H1 (cell line): ENCODE results near the gene CNN3. TPM values are rescaled to one million over a fixed set of nuclear protein-coding genes. Genes with fewer than 3 reads are reported as not detected.

Experiments used
- CTCF ChIA-PET: fragments of 300-600 bp; sonication (Branson Sonifier 250); formaldehyde crosslinking; loops from one replicate; lab custom pipeline; 2021; ENCODE audit not compliant: partially characterized antibody; lab: Charles Lee
- POLR2A ChIA-PET: fragments of 300-600 bp; sonication (Branson Sonifier 250); formaldehyde crosslinking; loops from one replicate; lab custom pipeline; 2021; ENCODE audit warnings: inconsistent platforms; ENCODE audit not compliant: partially characterized antibody; lab: Charles Lee
- DNase-seq, 2 experiments: peaks; one replicate each; pipeline versions ENCODE4 v3.0.0 to v3.0.0-alpha.2; 2010 to 2022; ENCODE audit warnings: low spot score in 2 of 2, low read depth in 1 of 2, mixed read lengths in 1 of 2
- FAIRE-seq: peaks from 2 replicates; lab custom pipeline; 2011; peaks lifted over from hg19 to GRCh38; lab: Jason Lieb, UNC
- H2AFZ ChIP-seq: 2 replicates; pipeline ENCODE4 v1.8.1; 2012; ENCODE audit warnings: low read length, inconsistent platforms
- H2AK5ac ChIP-seq: 2 replicates; pipeline ENCODE4 v1.6.1; 2013; ENCODE audit warnings: low read depth, low read length
- H2BK120ac ChIP-seq: replicated peaks from 2 replicates; pipeline ENCODE3; 2013; ENCODE audit warnings: low read depth, low read length, inconsistent platforms
- H2BK12ac ChIP-seq: 2 replicates; pipeline ENCODE4 v1.6.1; 2013; ENCODE audit warnings: low read depth, low read length
- H2BK15ac ChIP-seq: 2 replicates; pipeline ENCODE4 v1.6.1; 2013; ENCODE audit warnings: low read length
- H2BK20ac ChIP-seq: 2 replicates; pipeline ENCODE4 v1.6.1; 2013; ENCODE audit warnings: low read length
- H2BK5ac ChIP-seq: 2 replicates; pipeline ENCODE4 v1.6.1; 2013; ENCODE audit warnings: low read depth, low read length
- H3K14ac ChIP-seq: 2 replicates; pipeline ENCODE4 v1.6.1; 2013; ENCODE audit warnings: inconsistent platforms; ENCODE audit not compliant: insufficient read length
- H3K18ac ChIP-seq: 2 replicates; pipeline ENCODE4 v1.6.1; 2013; ENCODE audit warnings: low read length; ENCODE audit errors: extremely low read depth
- H3K23ac ChIP-seq: 2 replicates; pipeline ENCODE4 v1.6.1; 2013; ENCODE audit warnings: inconsistent platforms; ENCODE audit not compliant: insufficient read length
- H3K23me2 ChIP-seq: 2 replicates; pipeline ENCODE4 v1.6.1; 2013; ENCODE audit warnings: low read depth, low read length
- H3K27ac ChIP-seq: 2 replicates; pipeline ENCODE4 v1.6.1; 2011; ENCODE audit warnings: low read depth, low read length, inconsistent platforms
- H3K27me3 ChIP-seq, 4 experiments: replicated peaks in 1 of 4; 1 replicate in 1 of 4; 2 replicates in 3 of 4; pipeline versions ENCODE4 v1.6.1 to v1.8.1; 2011 to 2013; ENCODE audit warnings: low read length in 3 of 4, mild to moderate bottlenecking in 3 of 4, inconsistent platforms in 2 of 4, mixed read lengths in 2 of 4, moderate library complexity in 1 of 4; ENCODE audit not compliant: control insufficient read depth in 3 of 4, insufficient read depth in 3 of 4; ENCODE audit errors: extremely low read depth in 1 of 4
- H3K36me3 ChIP-seq, 4 experiments: 2 replicates each; pipeline versions ENCODE4 v1.6.1 to v1.8.1; 2011 to 2013; ENCODE audit warnings: mild to moderate bottlenecking in 4 of 4, low read length in 3 of 4, moderate library complexity in 2 of 4, control low read depth in 1 of 4, inconsistent platforms in 1 of 4; ENCODE audit not compliant: insufficient read depth in 4 of 4, control insufficient read depth in 2 of 4
- H3K4ac ChIP-seq: replicated peaks from 2 replicates; pipeline ENCODE3; 2013; ENCODE audit warnings: low read length, low read depth, mixed read lengths, inconsistent platforms; ENCODE audit not compliant: insufficient read length
- H3K4me1 ChIP-seq, 4 experiments: replicated peaks in 1 of 4; 1 replicate in 1 of 4; 2 replicates in 3 of 4; pipeline versions ENCODE4 v1.6.1 to v1.8.1; 2011 to 2013; ENCODE audit warnings: low read length in 3 of 4, inconsistent platforms in 2 of 4, mixed read lengths in 1 of 4; ENCODE audit not compliant: insufficient read depth in 4 of 4, control insufficient read depth in 3 of 4
- H3K4me2 ChIP-seq, 2 experiments: 2 replicates each; pipeline versions ENCODE4 v1.6.1 to v1.8.1; 2011 to 2013; ENCODE audit warnings: low read depth in 2 of 2, low read length in 2 of 2, control low read depth in 1 of 2, inconsistent platforms in 1 of 2, mild to moderate bottlenecking in 1 of 2; ENCODE audit not compliant: insufficient read depth in 1 of 2
- H3K4me3 ChIP-seq, 4 experiments: fragments of 200-600, 300-600 bp in 1 of 4; sonication (generic), shearing (Covaris generic), sonication (Bioruptor Twin) in 1 of 4; 2 replicates each; pipeline versions ENCODE4 v1.5.1 to v1.8.1; 2011 to 2016; ENCODE audit warnings: low read length in 4 of 4, low read depth in 3 of 4, control low read depth in 2 of 4, inconsistent platforms in 2 of 4, mild to moderate bottlenecking in 2 of 4, mixed read lengths in 1 of 4, moderate library complexity in 1 of 4; ENCODE audit not compliant: insufficient read depth in 2 of 4; ENCODE audit errors: extremely low read depth in 1 of 4
- H3K56ac ChIP-seq: replicated peaks from 2 replicates; pipeline ENCODE3; 2013; ENCODE audit warnings: low read depth, mild to moderate bottlenecking, mixed read lengths, low read length, inconsistent platforms; ENCODE audit not compliant: insufficient read length
- H3K79me1 ChIP-seq: 2 replicates; pipeline ENCODE4 v1.6.1; 2013; ENCODE audit warnings: low read depth, low read length, control low read depth
- H3K79me2 ChIP-seq, 2 experiments: 2 replicates each; pipeline versions ENCODE4 v1.6.1 to v1.8.1; 2012 to 2013; ENCODE audit warnings: low read length in 2 of 2, mild to moderate bottlenecking in 2 of 2, inconsistent platforms in 1 of 2; ENCODE audit not compliant: insufficient read depth in 2 of 2, control insufficient read depth in 1 of 2
- H3K9ac ChIP-seq, 4 experiments: replicated peaks in 1 of 4; 1 replicate in 1 of 4; 2 replicates in 3 of 4; pipeline versions ENCODE4 v1.6.1 to v1.8.1; 2011 to 2013; ENCODE audit warnings: low read depth in 3 of 4, low read length in 3 of 4, control low read depth in 2 of 4, mild to moderate bottlenecking in 2 of 4, moderate library complexity in 2 of 4, inconsistent platforms in 1 of 4; ENCODE audit errors: extremely low read depth in 1 of 4
- H3K9me3 ChIP-seq, 2 experiments: 2 replicates each; pipeline versions ENCODE4 v1.6.1 to v1.8.1; 2012 to 2013; ENCODE audit warnings: mild to moderate bottlenecking in 2 of 2, moderate library complexity in 2 of 2, control low read depth in 1 of 2, inconsistent platforms in 1 of 2, low read depth in 1 of 2, low read length in 1 of 2, mixed read lengths in 1 of 2; ENCODE audit not compliant: insufficient read depth in 2 of 2
- H4K20me1 ChIP-seq, 2 experiments: replicated peaks in 1 of 2; 2 replicates each; pipeline versions ENCODE3 to v1.8.1; 2011 to 2013; ENCODE audit warnings: inconsistent platforms in 2 of 2, low read length in 2 of 2, mild to moderate bottlenecking in 1 of 2; ENCODE audit not compliant: insufficient read depth in 2 of 2, control insufficient read depth in 1 of 2
- H4K5ac ChIP-seq: 2 replicates; pipeline ENCODE4 v1.6.1; 2013; ENCODE audit warnings: low read length, low read depth, mixed read lengths, inconsistent platforms; ENCODE audit not compliant: insufficient read length
- H4K8ac ChIP-seq: 2 replicates; pipeline ENCODE4 v1.8.0; 2013; ENCODE audit warnings: mild to moderate bottlenecking, moderate library complexity, low read length, inconsistent platforms; ENCODE audit not compliant: insufficient read depth; ENCODE audit errors: extremely low read depth
- H4K91ac ChIP-seq: replicated peaks from 2 replicates; pipeline ENCODE3; 2013; ENCODE audit warnings: low read length, mixed read lengths, inconsistent platforms; ENCODE audit not compliant: insufficient read length
- ASH2L ChIP-seq: fragments of 200-600, 300-600 bp; sonication (generic); IDR thresholded peaks from one replicate; pipeline ENCODE4 v1.7.1; 2017; ENCODE audit warnings: low read length
- BACH1 ChIP-seq: IDR thresholded peaks from 2 replicates; pipeline ENCODE4 v1.6.1; 2012; ENCODE audit warnings: low read length, improper control_type of control experiment
- CHD2 ChIP-seq: IDR thresholded peaks from 2 replicates; pipeline ENCODE4 v1.6.1; 2012; ENCODE audit warnings: low read length, improper control_type of control experiment
- EGR1 ChIP-seq: IDR thresholded peaks from 2 replicates; pipeline ENCODE4 v1.6.1; 2011; ENCODE audit warnings: low read depth, low read length, borderline replicate concordance
- JUND ChIP-seq: IDR thresholded peaks from 2 replicates; pipeline ENCODE4 v1.6.1; 2011; ENCODE audit warnings: mild to moderate bottlenecking, improper control_type of control experiment, low read length
- KDM4A ChIP-seq: IDR thresholded peaks from one replicate; pipeline ENCODE4 v1.7.1; 2012; ENCODE audit warnings: low read depth, mild to moderate bottlenecking, moderate library complexity, low read length, inconsistent platforms; ENCODE audit not compliant: severe bottlenecking
- POLR2A ChIP-seq, 2 experiments: IDR thresholded peaks; 1 replicate in 1 of 2; 2 replicates in 1 of 2; pipeline ENCODE4 v1.6.1; 2011; ENCODE audit warnings: low read depth in 2 of 2, low read length in 2 of 2, mild to moderate bottlenecking in 2 of 2; ENCODE audit errors: control extremely low read depth in 1 of 2
- RAD21 ChIP-seq, 2 experiments: IDR thresholded peaks in 1 of 2; conservative IDR thresholded peaks in 1 of 2; 2 replicates each; pipeline ENCODE4 v1.6.1; 2011; ENCODE audit warnings: low read depth in 2 of 2, low read length in 2 of 2, improper control_type of control experiment in 1 of 2, inconsistent platforms in 1 of 2, mild to moderate bottlenecking in 1 of 2, moderate library complexity in 1 of 2
- SP2 ChIP-seq: IDR thresholded peaks from 2 replicates; pipeline ENCODE4 v1.6.1; 2012; ENCODE audit warnings: mild to moderate bottlenecking, low read length, inconsistent platforms
- WGBS, 2 experiments: shearing (Covaris generic) in 1 of 2; methylation state at CpG; one replicate each; pipeline versions ENCODE4 v1.1.6 to v1.1.7; 2013 to 2015; ENCODE audit warnings: low lambda C conversion rate in 2 of 2, mixed read lengths in 2 of 2, inconsistent platforms in 1 of 2, low coverage in 1 of 2, missing lambda C conversion rate in 1 of 2; ENCODE audit not compliant: insufficient replicate concordance in 2 of 2, insufficient coverage in 1 of 2, insufficient read length in 1 of 2; ENCODE audit errors: extremely low coverage in 1 of 2, missing lambda C conversion rate in 1 of 2; 5-methylcytosine and 5-hydroxymethylcytosine counted together
- polyA plus RNA-seq, 7 experiments: library from polyadenylated mRNA; depleted of rRNA in 3 of 7; stranded (reverse) in 5 of 7; unstranded in 2 of 7; fragments of >200 nt in 5 of 7; fragments of 200-250 nt in 2 of 7; gene quantifications; 1 replicate in 5 of 7; 2 replicates in 1 of 7; 4 replicates in 1 of 7; pipeline versions ENCODE4 v1.2.1 to v1.2.3, GENCODE V29; 2011 to 2013; ENCODE audit warnings: missing spikeins in 2 of 7, mixed read lengths in 2 of 7
- total RNA-seq: library from RNA; stranded (reverse); fragmentation: NEBNext Ultra II Directional; extraction: Animal tissue kit (Norgen Biotek cat#: 25700); gene quantifications from 2 replicates; pipeline ENCODE4 v1.2.1, GENCODE V29; 2021
- TF ChIP-seq, protein P1 (sequence below), 3 experiments: IDR thresholded peaks; 1 replicate in 2 of 3; 2 replicates in 1 of 3; pipeline versions ENCODE4 v1.5.1 to v1.6.1; 2011; ENCODE audit warnings: low read length in 3 of 3, mild to moderate bottlenecking in 3 of 3, inconsistent platforms in 2 of 3, low read depth in 1 of 3, moderate library complexity in 1 of 3; ENCODE audit not compliant: insufficient read depth in 1 of 3; ENCODE audit errors: control extremely low read depth in 1 of 3

Gene CNN3
- total and polyA plus RNA-seq, 2 of the 8 experiments (the other 6 are each of a cell fraction or from before 2014, with no cell fraction given), result 134 to 266 TPM

DNA sequence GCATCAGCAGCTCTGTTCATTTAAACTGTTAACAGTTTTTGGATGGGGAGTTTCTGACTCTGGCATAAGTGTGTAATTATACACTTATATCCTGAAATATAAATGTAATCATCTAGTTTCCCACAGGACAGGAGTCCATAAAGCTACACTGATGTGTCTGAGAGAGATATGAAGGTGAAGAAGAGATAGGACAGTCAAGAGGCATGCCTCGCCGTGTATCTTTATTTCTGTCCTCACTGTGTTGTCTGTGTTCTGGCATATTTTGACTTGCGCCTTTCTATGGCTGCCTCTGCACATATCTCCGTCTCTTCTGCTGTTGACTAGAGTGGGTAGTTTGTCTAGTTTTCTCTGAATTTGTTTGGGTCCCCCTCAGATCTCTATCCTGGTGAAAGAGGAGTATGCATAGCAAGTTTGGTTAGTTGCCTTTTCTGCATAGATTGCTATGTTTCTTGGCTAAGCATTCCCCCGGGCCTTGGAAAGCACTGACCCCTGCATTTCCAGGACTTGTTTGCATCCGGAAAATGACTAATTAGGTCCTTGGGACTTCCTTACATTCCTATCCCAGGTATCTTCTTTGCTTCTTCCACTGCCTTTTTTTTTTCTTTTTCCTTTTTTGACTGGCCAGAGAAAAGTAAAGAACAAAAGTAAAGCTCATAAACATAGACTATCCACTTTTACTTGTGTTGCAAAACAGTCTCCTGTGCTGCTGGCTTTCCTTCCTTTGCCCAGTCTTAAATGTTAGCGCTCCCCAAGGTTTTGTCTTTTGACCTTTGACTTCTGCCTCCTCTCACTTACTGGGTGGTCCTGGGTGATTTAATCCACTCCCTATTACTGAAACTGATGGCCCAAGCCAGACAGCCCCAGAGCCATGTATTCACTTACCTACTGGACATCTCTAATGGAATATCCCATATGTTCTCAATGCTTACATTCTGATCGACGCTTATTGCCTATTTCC lies 27.6 kb upstream of the CNN3 start:
- H3K56ac ChIP-seq, result no peak overlapping the region
- no peak for TF ChIP-seq SP2
- no peak for TF ChIP-seq RAD21 (IDR thresholded peaks at IDR 0.05 in 1 of 2, conservative IDR thresholded peaks at IDR 0.05 in 1 of 2; ENCODE audit: low read depth in 2 of 2, low read length in 2 of 2)
- no peak for TF ChIP-seq POLR2A (IDR thresholded peaks at IDR 0.05; ENCODE audit: control extremely low read depth in 1 of 2, low read depth in 2 of 2, low read length in 2 of 2)
- TF ChIP-seq KDM4A, result no peak
- no peak for TF ChIP-seq CHD2
- no peak for TF ChIP-seq BACH1
- TF ChIP-seq, protein P1, sequence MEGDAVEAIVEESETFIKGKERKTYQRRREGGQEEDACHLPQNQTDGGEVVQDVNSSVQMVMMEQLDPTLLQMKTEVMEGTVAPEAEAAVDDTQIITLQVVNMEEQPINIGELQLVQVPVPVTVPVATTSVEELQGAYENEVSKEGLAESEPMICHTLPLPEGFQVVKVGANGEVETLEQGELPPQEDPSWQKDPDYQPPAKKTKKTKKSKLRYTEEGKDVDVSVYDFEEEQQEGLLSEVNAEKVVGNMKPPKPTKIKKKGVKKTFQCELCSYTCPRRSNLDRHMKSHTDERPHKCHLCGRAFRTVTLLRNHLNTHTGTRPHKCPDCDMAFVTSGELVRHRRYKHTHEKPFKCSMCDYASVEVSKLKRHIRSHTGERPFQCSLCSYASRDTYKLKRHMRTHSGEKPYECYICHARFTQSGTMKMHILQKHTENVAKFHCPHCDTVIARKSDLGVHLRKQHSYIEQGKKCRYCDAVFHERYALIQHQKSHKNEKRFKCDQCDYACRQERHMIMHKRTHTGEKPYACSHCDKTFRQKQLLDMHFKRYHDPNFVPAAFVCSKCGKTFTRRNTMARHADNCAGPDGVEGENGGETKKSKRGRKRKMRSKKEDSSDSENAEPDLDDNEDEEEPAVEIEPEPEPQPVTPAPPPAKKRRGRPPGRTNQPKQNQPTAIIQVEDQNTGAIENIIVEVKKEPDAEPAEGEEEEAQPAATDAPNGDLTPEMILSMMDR (IDR thresholded peaks at IDR 0.05; ENCODE audit: control extremely low read depth in 1 of 3, insufficient read depth in 1 of 3, low read depth in 1 of 3, low read length in 3 of 3), result no peak
- TF ChIP-seq EGR1, result no peak
- no peak for TF ChIP-seq JUND
- no peak for TF ChIP-seq ASH2L

More for the DNA sequence above, 27.6 kb upstream of the CNN3 start:
- 82% methylated on average over 9 of the region's 9 CpGs; no CpG with 5 or more reads in 1 of the 2 experiments for WGBS, 2 experiments
- H2AFZ ChIP-seq, result no peak overlapping the region
- H3K23me2 ChIP-seq, result no peaks in the 10 kb centered on the region
- no peak overlapping the region for H3K14ac ChIP-seq
- H3K4me2 ChIP-seq, result no peak overlapping the region
- H2AK5ac ChIP-seq, result no peak overlapping the region
- H3K9ac ChIP-seq, result no peak overlapping the region
- H4K5ac ChIP-seq, result no peak overlapping the region
- H3K4me3 ChIP-seq, result no peak overlapping the region
- H3K79me1 ChIP-seq, result no peaks in the 10 kb centered on the region
- no peak overlapping the region for H4K91ac ChIP-seq
- no peak overlapping the region for H2BK12ac ChIP-seq
- H3K4ac ChIP-seq, result no peak overlapping the region
- H4K8ac ChIP-seq, result no peak overlapping the region
- H2BK120ac ChIP-seq, result no peak overlapping the region
- FAIRE-seq, result no peak
- H3K9me3 ChIP-seq, result no peaks in the 10 kb centered on the region
- H3K18ac ChIP-seq, result no peak overlapping the region; the same call in 1 of the 2 replicates
- no peaks in the 10 kb centered on the region for H3K27me3 ChIP-seq
- H2BK20ac ChIP-seq, result no peak overlapping the region
- CTCF ChIA-PET, result interaction anchor here (0.6 to 1.0 kb wide), 3 partner anchors 19 to 249 kb away, joined by 3 read pairs; no protein-coding TSS in a partner anchor
- H3K4me1 ChIP-seq, result peaks cover 0 to 6% (median 6%) of the 10 kb centered on the region in 4 experiments; a peak in 3 of 7 replicates
- no peaks in the 10 kb centered on the region for H3K79me2 ChIP-seq
- no peak overlapping the region for H3K27ac ChIP-seq
- no peak overlapping the region for H2BK5ac ChIP-seq
- H2BK15ac ChIP-seq, result no peak overlapping the region
- H3K23ac ChIP-seq, result no peak overlapping the region
- H3K36me3 ChIP-seq, result no peaks in the 10 kb centered on the region
- no peak for DNase-seq
- no peaks in the 10 kb centered on the region for H4K20me1 ChIP-seq
- POLR2A ChIA-PET, result interaction anchor here (0.8 to 1.5 kb wide), 4 partner anchors 9 to 21 kb away, joined by 3 to 6 read pairs (median 4); no protein-coding TSS in a partner anchor
